Urinary bladder (tissue), 4 donors: Measurements from ENCODE around the gene ZNF284. TPM values are rescaled to one million over a fixed set of nuclear protein-coding genes. Genes with fewer than 3 reads are reported as not detected.
A peak's percentile ranks its signal among the peaks of the same experiment; 100 is the strongest.
"Not testable (repeated sequence)": the region's sequence is repeated elsewhere in the genome, so short reads cannot be mapped to it uniquely, and the experiment has no call there.

Source experiments
- DNase-seq: peaks from one replicate; pipeline ENCODE4 v3.0.0-alpha.2; 2015; ENCODE audit errors: extremely low spot score
- H3K27ac ChIP-seq: one replicate; pipeline ENCODE4 v1.5.1; 2013; ENCODE audit warnings: low read depth, mild to moderate bottlenecking, moderate library complexity
- H3K36me3 ChIP-seq: one replicate; pipeline ENCODE4 v1.6.1; 2013; ENCODE audit warnings: mild to moderate bottlenecking, moderate library complexity; ENCODE audit not compliant: insufficient read depth
- H3K4me1 ChIP-seq: one replicate; pipeline ENCODE4 v1.6.1; 2013; ENCODE audit warnings: mild to moderate bottlenecking, moderate library complexity; ENCODE audit not compliant: insufficient read depth
- H3K4me3 ChIP-seq: one replicate; pipeline ENCODE4 v1.5.1; 2013; ENCODE audit warnings: low read depth, low read length
- WGBS: extraction: QIAGEN DNeasy Blood & Tissue Kit; methylation state at CpG from one replicate; pipeline ENCODE4 v1.1.7; 2013; 5-methylcytosine and 5-hydroxymethylcytosine counted together
- polyA plus RNA-seq: library from polyadenylated mRNA; stranded (reverse); fragments of 200-250 nt; gene quantifications from one replicate; pipeline ENCODE4 v1.2.3, GENCODE V29; 2013
- total RNA-seq: library from RNA; depleted of rRNA; stranded (reverse); fragments of >200 nt; gene quantifications from one replicate; pipeline ENCODE4 v1.2.3, GENCODE V29; 2014
- donor health status: healthy with polysubstance abuse.
- donor health status: healthy.

ZNF284 gene
- total and polyA plus RNA-seq, 2 donors: 0.71 to 5.7 TPM

GRCh38 chr19:44069415-44069814 lies 2.5 kb upstream of the ZNF284 start:
- Histone ChIP-seq H3K36me3 (peaks cover 3% of the 10 kb centered on the region), H3K27ac (no peak overlapping the region), H3K4me3 (no peak overlapping the region), H3K4me1 (no peaks in the 10 kb centered on the region)
- WGBS: 89% methylated on average over 1 of the region's 1 CpG
- no peak for DNase-seq

GRCh38 chr19:44072543-44073401 lies 813 bp downstream of the ZNF284 start:
- DNase-seq: no peak
- Histone ChIP-seq H3K4me3 (peak overlapping the region; percentile 63), H3K4me1 (no peaks in the 10 kb centered on the region), H3K36me3 (no peaks in the 10 kb centered on the region), H3K27ac (no peak overlapping the region)
- WGBS: 16% methylated on average over 18 of the region's 18 CpGs

GRCh38 chr19:44076325-44076724 lies 4.4 kb downstream of the ZNF284 start:
- DNase-seq: no peak
- Histone ChIP-seq H3K27ac (no peak overlapping the region), H3K4me1 (no peaks in the 10 kb centered on the region), H3K4me3 (no peak overlapping the region), H3K36me3 (no peaks in the 10 kb centered on the region)
- WGBS: 84% methylated on average over 2 of the region's 2 CpGs

DNA sequence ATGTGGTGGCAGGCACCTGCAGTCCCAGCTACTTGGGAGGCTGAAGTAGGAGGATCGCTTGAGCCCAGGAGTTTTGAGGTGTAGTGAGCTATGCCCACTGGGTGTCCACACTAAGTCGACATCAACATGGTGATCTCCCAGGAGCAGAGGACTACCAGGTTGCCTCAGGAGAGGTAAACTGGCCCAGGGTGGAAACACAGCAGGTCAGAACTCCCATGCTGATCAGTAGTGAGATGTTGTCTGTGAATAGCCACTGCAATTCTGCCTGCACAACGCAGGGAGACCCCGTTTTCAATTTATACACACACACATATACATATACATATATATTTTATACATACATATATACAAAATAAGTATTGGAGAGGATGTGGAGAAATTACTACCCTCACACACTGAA lies 20.1 kb downstream of the ZNF284 start:
- 62% methylated on average over 4 of the region's 4 CpGs for WGBS
- Histone ChIP-seq H3K36me3 (no peaks in the 10 kb centered on the region), H3K4me3 (no peak overlapping the region), H3K27ac (no peak overlapping the region), H3K4me1 (no peaks in the 10 kb centered on the region)
- no peak for DNase-seq

DNA sequence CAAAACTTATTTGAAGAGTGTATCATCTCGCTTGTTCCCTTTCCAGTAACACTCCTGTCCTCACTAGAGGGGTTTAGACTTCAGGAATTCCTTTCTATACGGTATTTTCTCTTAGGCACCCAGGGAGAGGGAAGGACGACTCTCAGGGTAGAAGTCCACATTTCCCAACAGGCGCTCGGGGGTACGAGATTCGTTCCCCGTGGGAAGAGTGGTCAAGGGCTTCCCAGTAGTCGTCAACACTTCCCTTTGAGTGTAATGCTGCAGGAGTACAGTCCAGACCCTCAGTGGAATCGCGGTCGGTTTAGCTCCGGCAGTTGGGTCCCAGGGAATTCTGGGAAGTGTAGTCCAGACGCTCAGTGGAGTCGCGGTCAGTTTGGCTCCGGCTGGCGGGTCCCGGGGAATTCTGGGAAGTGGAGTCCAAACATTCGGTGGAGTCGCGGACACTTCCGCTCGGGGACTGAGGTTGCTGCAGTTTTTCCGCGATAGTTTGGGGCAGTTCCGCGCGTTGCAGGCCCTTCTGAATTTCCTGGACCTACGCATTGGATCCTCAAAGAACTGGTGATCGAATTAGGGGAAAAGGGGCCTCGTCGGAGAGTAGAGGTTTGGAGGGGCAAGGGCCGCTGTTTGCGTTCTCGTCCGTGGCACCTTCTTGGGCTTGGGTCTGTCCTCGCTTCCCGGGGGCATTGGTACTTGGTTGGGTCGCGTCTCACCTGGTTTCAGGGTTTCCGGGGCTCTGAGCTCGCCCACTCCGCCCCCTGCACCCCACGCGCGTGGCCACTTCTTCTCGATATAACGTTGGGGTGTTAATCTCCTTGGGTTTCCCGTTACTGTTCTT lies 22.2 kb downstream of the ZNF284 start, which contains the start of gene ZNF224:
TSS of gene ZNF224 (plus strand) at position 431 of the 835 bp plus-strand sequence. CDS start 3,513 bp downstream, outside the sequence.
- DNase-seq: peak; percentile 95
- under 1% methylated on average over 50 of the region's 50 CpGs for WGBS
- Histone ChIP-seq H3K27ac (peak within 1 kb of the TSS; percentile 42), H3K4me3 (peak within 1 kb of the TSS; percentile 81), H3K36me3 (peaks cover 3% of the 10 kb centered on the region), H3K4me1 (no peaks in the 10 kb centered on the region)

DNA sequence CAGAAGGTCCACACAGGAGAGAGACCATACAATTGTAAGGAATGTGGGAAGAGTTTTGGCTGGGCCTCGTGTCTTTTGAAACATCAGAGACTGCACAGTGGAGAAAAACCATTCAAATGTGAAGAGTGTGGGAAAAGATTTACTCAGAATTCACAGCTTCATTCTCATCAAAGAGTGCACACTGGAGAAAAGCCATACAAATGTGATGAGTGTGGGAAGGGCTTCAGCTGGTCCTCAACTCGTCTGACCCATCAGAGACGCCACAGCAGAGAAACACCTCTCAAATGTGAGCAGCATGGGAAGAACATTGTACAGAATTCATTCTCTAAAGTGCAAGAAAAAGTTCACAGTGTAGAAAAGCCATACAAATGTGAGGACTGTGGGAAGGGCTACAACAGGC lies 35.8 kb downstream of the ZNF284 start:
- H3K36me3 ChIP-seq: peaks cover 11% of the 10 kb centered on the region
- DNase-seq: no peak
- no peak overlapping the region for H3K4me3 ChIP-seq
- H3K4me1 ChIP-seq: no peaks in the 10 kb centered on the region
- WGBS: 98% methylated on average over 3 of the region's 3 CpGs
- H3K27ac ChIP-seq: no peak overlapping the region

- Histone ChIP-seq H3K4me3 (no peak overlapping the region), H3K4me1 (no peaks in the 10 kb centered on the region), H3K27ac (no peak overlapping the region), H3K36me3 (peaks cover 5% of the 10 kb centered on the region)
- no peak for DNase-seq
Measured at GRCh38 chr19:44109458-44109857, 37.5 kb downstream of the ZNF284 start.

DNA sequence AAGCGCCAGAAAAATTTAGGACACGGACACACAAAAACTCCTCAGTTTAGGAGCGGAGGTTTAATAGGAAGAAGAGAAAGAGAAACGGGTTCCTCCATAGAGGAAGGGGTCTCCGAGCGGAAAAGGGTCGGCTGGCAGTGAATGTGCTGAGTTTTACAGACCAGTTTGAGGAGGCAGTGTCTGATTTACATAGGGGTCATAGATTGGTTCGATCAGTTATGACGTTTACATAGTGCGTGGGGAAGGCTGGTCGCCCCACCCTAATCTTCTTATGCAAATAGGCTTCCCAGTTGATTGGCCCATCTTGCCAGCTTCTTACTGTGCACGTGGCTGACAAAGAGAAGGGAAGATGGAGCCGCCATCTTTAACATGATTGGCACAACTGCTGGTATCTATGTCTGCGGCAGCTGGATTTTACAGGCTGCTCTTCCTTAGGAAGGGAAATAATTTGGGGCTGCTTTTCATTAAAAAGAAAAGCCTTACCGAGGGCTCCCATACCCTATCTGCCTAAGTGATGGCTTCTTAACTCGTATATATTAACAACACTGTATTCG lies 40.0 kb downstream of the ZNF284 start:
- no peak overlapping the region for H3K27ac ChIP-seq
- no peaks in the 10 kb centered on the region for H3K4me1 ChIP-seq
- H3K36me3 ChIP-seq: no peaks in the 10 kb centered on the region
- WGBS: 10% methylated on average over 17 of the region's 17 CpGs
- DNase-seq: no peak
- H3K4me3 ChIP-seq: no peak overlapping the region

GRCh38 chr19:44112802-44113137 lies 40.8 kb downstream of the ZNF284 start:
- DNase-seq: no peak
- Histone ChIP-seq H3K27ac (no peak overlapping the region), H3K4me3 (peak overlapping the region; percentile 89), H3K4me1 (no peaks in the 10 kb centered on the region), H3K36me3 (no peaks in the 10 kb centered on the region)
- under 1% methylated on average over 11 of the region's 11 CpGs for WGBS

DNA sequence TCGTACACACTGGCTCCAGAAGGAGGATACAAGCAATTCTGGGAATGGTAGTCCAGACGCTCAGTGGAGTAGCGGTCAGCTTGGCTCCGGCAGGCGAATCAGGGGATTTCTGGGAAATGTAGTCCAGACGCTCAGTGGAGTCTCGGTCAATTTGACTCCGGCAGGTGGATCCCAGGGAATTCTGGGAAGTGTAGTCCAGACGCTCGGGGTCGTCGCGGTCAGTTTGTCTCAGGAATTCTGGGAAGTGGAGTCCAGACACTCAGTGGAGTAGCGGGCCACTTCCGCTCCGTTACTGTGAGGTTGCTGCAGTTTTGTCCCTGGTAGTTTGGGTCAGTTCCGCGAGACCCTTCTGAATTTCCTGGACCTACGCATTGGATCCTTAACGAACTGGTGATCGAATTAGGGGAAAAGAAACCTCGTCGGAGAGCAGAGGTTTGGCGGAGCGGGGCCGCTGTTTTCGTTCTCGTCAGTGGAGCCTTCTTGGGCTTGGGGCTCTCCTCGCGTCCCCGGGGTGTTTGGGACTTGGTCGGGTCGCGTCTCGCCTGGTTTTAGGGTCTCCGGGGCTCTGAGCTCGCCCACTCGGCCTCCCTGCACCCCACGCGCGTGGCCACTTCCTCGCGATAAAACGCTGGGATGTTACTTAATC lies 41.3 kb downstream of the ZNF284 start, which contains the start of gene ZNF225:
TSS of gene ZNF225 (plus strand) at position 262 of the 646 bp plus-strand sequence. CDS start 2,429 bp downstream, outside the sequence.
- under 1% methylated on average over 44 of the region's 44 CpGs for WGBS
- Histone ChIP-seq H3K4me3 (peak within 1 kb of the TSS; percentile 89), H3K4me1 (no peaks in the 10 kb centered on the region), H3K27ac (peak within 1 kb of the TSS; percentile 62), H3K36me3 (peaks cover 3% of the 10 kb centered on the region)
- peak; percentile 99 for DNase-seq

DNA sequence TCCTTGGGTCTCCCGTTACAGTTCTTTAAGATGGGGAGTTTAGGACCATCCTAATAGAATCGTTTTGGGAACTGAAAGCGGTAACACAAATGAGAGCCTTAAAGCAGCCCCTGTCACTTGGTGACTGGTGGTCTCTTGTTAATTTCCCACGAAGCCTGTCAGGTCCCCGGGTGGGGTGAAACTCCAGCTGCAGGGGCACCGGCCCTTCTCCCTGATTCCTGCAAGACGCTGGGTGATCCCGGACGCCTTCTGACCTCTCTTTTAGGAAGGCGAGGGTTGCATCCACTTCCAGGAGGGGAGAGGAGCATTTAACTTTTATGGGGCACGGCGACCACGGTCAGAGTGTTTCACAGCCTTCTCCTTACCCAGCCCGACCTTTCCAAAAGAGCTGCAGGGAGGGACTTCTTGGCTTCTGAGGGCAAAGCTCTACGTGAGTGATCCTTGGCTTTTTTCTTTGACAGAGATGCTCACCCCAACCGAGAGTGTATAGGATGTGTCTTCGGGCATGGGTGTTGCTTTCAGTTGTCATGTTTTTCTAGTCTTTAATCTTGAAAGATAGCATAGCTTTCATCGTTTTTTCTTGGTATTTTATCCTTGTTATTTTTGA lies 41.9 kb downstream of the ZNF284 start:
- Histone ChIP-seq H3K4me3 (peak overlapping the region; percentile 89), H3K4me1 (no peaks in the 10 kb centered on the region), H3K27ac (peak overlapping the region; percentile 62), H3K36me3 (peaks cover 6% of the 10 kb centered on the region)
- no peak for DNase-seq
- WGBS: 2% methylated on average over 18 of the region's 18 CpGs

GRCh38 chr19:44121162-44121561 lies 49.2 kb downstream of the ZNF284 start:
- H3K4me3 ChIP-seq, DNase-seq, H3K27ac ChIP-seq, H3K4me1 ChIP-seq: not testable (repeated sequence)
- WGBS: 95% methylated on average over 4 of the region's 4 CpGs
- peaks cover 22% of the 10 kb centered on the region for H3K36me3 ChIP-seq

DNA sequence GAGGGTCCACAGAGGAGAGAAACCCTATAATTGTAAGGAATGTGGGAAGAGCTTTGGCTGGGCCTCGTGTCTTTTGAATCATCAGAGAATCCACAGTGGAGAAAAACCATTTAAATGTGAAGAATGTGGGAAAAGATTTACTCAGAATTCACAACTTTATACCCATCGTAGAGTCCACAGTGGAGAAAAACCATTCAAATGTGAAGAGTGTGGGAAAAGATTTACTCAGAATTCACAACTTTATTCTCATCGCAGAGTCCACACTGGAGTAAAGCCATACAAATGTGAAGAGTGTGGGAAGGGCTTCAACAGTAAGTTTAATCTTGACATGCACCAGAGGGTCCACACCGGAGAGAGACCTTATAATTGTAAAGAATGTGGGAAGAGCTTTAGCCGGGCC lies 60.0 kb downstream of the ZNF284 start:
- no peak for DNase-seq
- H3K27ac ChIP-seq: no peak overlapping the region
- H3K4me3 ChIP-seq: no peak overlapping the region
- WGBS: 95% methylated on average over 5 of the region's 5 CpGs
- no peaks in the 10 kb centered on the region for H3K4me1 ChIP-seq
- peaks cover 12% of the 10 kb centered on the region for H3K36me3 ChIP-seq
